GM23248 (cell line): ENCODE data around the gene MYOM3. TPM values are rescaled to one million over a fixed set of nuclear protein-coding genes. Genes with fewer than 3 reads are reported as not detected.

Experiments
- DNase-seq: peaks from one replicate; pipeline ENCODE4 v3.0.0-alpha.2; 2015
- H2AFZ ChIP-seq: fragments of 200-600 bp; sonication (generic); 2 replicates; pipeline ENCODE4 v1.6.1; 2016; ENCODE audit warnings: antibody characterized with exemption
- H3F3A ChIP-seq: fragments of 200-600 bp; sonication (generic); 2 replicates; pipeline ENCODE4 v1.6.1; 2016; ENCODE audit warnings: mild to moderate bottlenecking, antibody characterized with exemption, mixed run types; ENCODE audit not compliant: insufficient read depth
- H3K27ac ChIP-seq: fragments of 200-600 bp; sonication (generic); 2 replicates; pipeline ENCODE4 v1.5.1; 2016; ENCODE audit warnings: mild to moderate bottlenecking
- H3K27me3 ChIP-seq: fragments of 200-600 bp; sonication (generic); replicated peaks from 2 replicates; pipeline ENCODE4 v1.6.1; 2016; ENCODE audit warnings: mild to moderate bottlenecking; ENCODE audit not compliant: insufficient read depth
- H3K36me3 ChIP-seq: fragments of 200-600 bp; sonication (generic); 2 replicates; pipeline ENCODE4 v1.6.1; 2016; ENCODE audit warnings: low read depth, mild to moderate bottlenecking
- H3K4me1 ChIP-seq: fragments of 200-600 bp; sonication (generic); 2 replicates; pipeline ENCODE4 v1.6.1; 2016; ENCODE audit warnings: mild to moderate bottlenecking; ENCODE audit not compliant: insufficient read depth
- H3K4me2 ChIP-seq: fragments of 200-600 bp; sonication (generic); one replicate; pipeline ENCODE4 v1.6.1; 2016; ENCODE audit warnings: mild to moderate bottlenecking; ENCODE audit not compliant: unreplicated experiment
- H3K4me3 ChIP-seq: fragments of 200-600 bp; sonication (generic); 2 replicates; pipeline ENCODE4 v1.5.1; 2016; ENCODE audit warnings: mild to moderate bottlenecking
- H3K79me2 ChIP-seq: fragments of 200-600 bp; sonication (generic); 2 replicates; pipeline ENCODE4 v1.6.1; 2016; ENCODE audit warnings: mild to moderate bottlenecking; ENCODE audit not compliant: insufficient read depth
- H3K9ac ChIP-seq: fragments of 200-600 bp; sonication (generic); 2 replicates; pipeline ENCODE4 v1.6.1; 2016; ENCODE audit warnings: mild to moderate bottlenecking
- H3K9me2 ChIP-seq: fragments of 200-600 bp; sonication (generic); 2 replicates; pipeline ENCODE4 v1.6.1; 2016; ENCODE audit warnings: mixed run types, mild to moderate bottlenecking, moderate library complexity; ENCODE audit not compliant: insufficient read depth
- H3K9me3 ChIP-seq: fragments of 200-600 bp; sonication (generic); one replicate; pipeline ENCODE4 v1.6.1; 2017; ENCODE audit warnings: low read depth
- H4K20me1 ChIP-seq: fragments of 200-600 bp; sonication (generic); 2 replicates; pipeline ENCODE4 v1.6.0; 2016; ENCODE audit not compliant: insufficient read depth
- EZH2 ChIP-seq: fragments of 200-600 bp; sonication (generic); IDR thresholded peaks from 2 replicates; pipeline ENCODE4 v1.6.1; 2018; ENCODE audit warnings: antibody characterized with exemption, mild to moderate bottlenecking; ENCODE audit not compliant: insufficient read depth, poor library complexity, severe bottlenecking
- EZH2phosphoT487 ChIP-seq: fragments of 200-600 bp; sonication (generic); IDR thresholded peaks from 2 replicates; pipeline ENCODE4 v1.6.1; 2018; ENCODE audit warnings: antibody characterized with exemption, moderate library complexity, mild to moderate bottlenecking, low read depth; ENCODE audit not compliant: insufficient read depth
- WGBS, 2 experiments: methylation state at CpG; one replicate each; pipeline ENCODE4 v1.1.6; 2015 to 2017; ENCODE audit warnings: low lambda C conversion rate in 2 of 2, low coverage in 1 of 2; ENCODE audit errors: missing lambda C conversion rate in 2 of 2; 5-methylcytosine and 5-hydroxymethylcytosine counted together
- in situ Hi-C: fragments of 300-500 bp; cut with MboI; formaldehyde crosslinking; loops from 2 replicates; pipeline ENCODE4 v1.15.0; 2020
- polyA plus RNA-seq: library from polyadenylated mRNA; unstranded; fragments of >200 nt; fragmentation: Nextera tagmentation; extraction: Ambion mirVana; gene quantifications from 2 replicates; pipeline ENCODE4 v1.2.1, GENCODE V29; 2016
- total RNA-seq: library from RNA; depleted of rRNA; stranded (reverse); fragments of >200 nt; shearing (Covaris generic); gene quantifications from 2 replicates; pipeline ENCODE4 v1.2.3, GENCODE V29; 2014

Gene MYOM3
- total and polyA plus RNA-seq, 2 experiments from 2014 or later = 1.2 to 1.4 TPM

GRCh38 chr1:24124980-24125379 lies 13.0 kb upstream of the MYOM3 start:
- in situ Hi-C loops = no loop called here
- WGBS, 2 experiments = 94 to 98% methylated on average over 2 of the region's 2 CpGs
- TF ChIP-seq EZH2phosphoT487 (no peak), EZH2 (no peak)
- Histone ChIP-seq H3K27me3 (no peaks in the 10 kb centered on the region), H3K27ac (no peak overlapping the region), H2AFZ (no peak overlapping the region), H3K9me2 (no peaks in the 10 kb centered on the region), H3K4me3 (no peak overlapping the region), H3K4me1 (peaks cover 3% of the 10 kb centered on the region), H3K9ac (no peak overlapping the region), H3K9me3 (no peaks in the 10 kb centered on the region), H3K36me3 (no peaks in the 10 kb centered on the region), H3F3A (peaks cover 6% of the 10 kb centered on the region; the same call in 1 of the 2 replicates), H3K4me2 (no peak overlapping the region), H4K20me1 (no peaks in the 10 kb centered on the region), H3K79me2 (no peaks in the 10 kb centered on the region)
- no peak for DNase-seq

GRCh38 chr1:24123611-24124010 lies 11.7 kb upstream of the MYOM3 start:
- DNase-seq = no peak
- Histone ChIP-seq H3F3A (peaks cover 9% of the 10 kb centered on the region; the same call in 1 of the 2 replicates), H3K4me2 (no peak overlapping the region), H3K4me1 (peaks cover 9% of the 10 kb centered on the region), H3K9ac (no peak overlapping the region), H4K20me1 (no peaks in the 10 kb centered on the region), H2AFZ (no peak overlapping the region), H3K79me2 (no peaks in the 10 kb centered on the region), H3K9me2 (no peaks in the 10 kb centered on the region), H3K36me3 (no peaks in the 10 kb centered on the region), H3K27me3 (no peaks in the 10 kb centered on the region), H3K27ac (no peak overlapping the region), H3K4me3 (no peak overlapping the region), H3K9me3 (no peaks in the 10 kb centered on the region)
- WGBS, 2 experiments = 83 to 84% methylated on average over 6 of the region's 6 CpGs
- TF ChIP-seq EZH2phosphoT487 (no peak), EZH2 (no peak)
- in situ Hi-C loops = no loop called here

GRCh38 chr1:24122776-24123175 lies 10.8 kb upstream of the MYOM3 start:
- Histone ChIP-seq H2AFZ (no peak overlapping the region), H3F3A (peaks cover 9% of the 10 kb centered on the region; the same call in 1 of the 2 replicates), H3K4me2 (no peak overlapping the region), H3K36me3 (no peaks in the 10 kb centered on the region), H3K27me3 (no peaks in the 10 kb centered on the region), H3K79me2 (no peaks in the 10 kb centered on the region), H3K9me2 (no peaks in the 10 kb centered on the region), H3K4me3 (no peak overlapping the region), H4K20me1 (no peaks in the 10 kb centered on the region), H3K9me3 (no peaks in the 10 kb centered on the region), H3K4me1 (peaks cover 15% of the 10 kb centered on the region), H3K27ac (no peak overlapping the region), H3K9ac (no peak overlapping the region)
- TF ChIP-seq EZH2phosphoT487 = no peak
- no peak for TF ChIP-seq EZH2
- 86 to 93% methylated on average over 7 of the region's 7 CpGs for WGBS, 2 experiments
- in situ Hi-C loops = no loop called here
- no peak for DNase-seq

- no peak overlapping the region for H3K4me2 ChIP-seq
- in situ Hi-C loops = no loop called here
- 90 to 95% methylated on average over 10 to 14 of the region's 14 CpGs for WGBS, 2 experiments
- H3K4me1 ChIP-seq = peaks cover 15% of the 10 kb centered on the region
- H3K27me3 ChIP-seq = no peaks in the 10 kb centered on the region
- H3F3A ChIP-seq = peaks cover 5% of the 10 kb centered on the region; the same call in 1 of the 2 replicates
- no peak overlapping the region for H3K27ac ChIP-seq
- DNase-seq = no peak
- no peaks in the 10 kb centered on the region for H3K9me2 ChIP-seq
- no peak overlapping the region for H2AFZ ChIP-seq
- H3K36me3 ChIP-seq = no peaks in the 10 kb centered on the region
- H3K9me3 ChIP-seq = no peaks in the 10 kb centered on the region
- no peak overlapping the region for H3K9ac ChIP-seq
- H3K4me3 ChIP-seq = no peak overlapping the region
- no peaks in the 10 kb centered on the region for H4K20me1 ChIP-seq
- TF ChIP-seq EZH2 (no peak), EZH2phosphoT487 (no peak)
- no peaks in the 10 kb centered on the region for H3K79me2 ChIP-seq
Observed at GRCh38 chr1:24121406-24121805, 9.5 kb upstream of the MYOM3 start.

- in situ Hi-C loops = no loop called here
Observed at GRCh38 chr1:24120965-24121364, 9.0 kb upstream of the MYOM3 start.

More at GRCh38 chr1:24120965-24121364, 9.0 kb upstream of the MYOM3 start:
- DNase-seq = no peak
- Histone ChIP-seq H3F3A (peaks cover 4% of the 10 kb centered on the region; the same call in 1 of the 2 replicates), H3K4me2 (no peak overlapping the region), H3K36me3 (no peaks in the 10 kb centered on the region), H3K79me2 (no peaks in the 10 kb centered on the region), H3K9me2 (no peaks in the 10 kb centered on the region), H3K27me3 (no peaks in the 10 kb centered on the region), H3K4me1 (peaks cover 15% of the 10 kb centered on the region), H3K9ac (no peak overlapping the region), H2AFZ (no peak overlapping the region), H3K4me3 (no peak overlapping the region), H4K20me1 (no peaks in the 10 kb centered on the region), H3K9me3 (no peaks in the 10 kb centered on the region), H3K27ac (no peak overlapping the region)
- WGBS, 2 experiments = 48 to 100% methylated on average over 1 to 3 of the region's 3 CpGs
- no peak for TF ChIP-seq EZH2phosphoT487
- no peak for TF ChIP-seq EZH2
